Fibroblast of pulmonary artery (primary cell): ENCODE measurements around the gene SREBF1.

Source experiments
- DNase-seq: peaks from one replicate; pipeline ENCODE4 v3.0.0-alpha.2; 2010; ENCODE audit warnings: low read depth
- H3K4me3 ChIP-seq: replicated peaks from 2 replicates; pipeline ENCODE4 v1.5.1; 2011; ENCODE audit warnings: low read depth, mild to moderate bottlenecking, control low read depth, low read length, moderate library complexity
- TF ChIP-seq, protein P1 (sequence below): IDR thresholded peaks from 2 replicates; pipeline ENCODE4 v1.5.1; 2011; ENCODE audit warnings: mild to moderate bottlenecking, control low read depth, low read length, inconsistent platforms; ENCODE audit errors: missing control alignments

Gene SREBF1

GRCh38 chr17:17837380-17837821, 615 bp upstream of the SREBF1 start:
- TF ChIP-seq, protein P1, sequence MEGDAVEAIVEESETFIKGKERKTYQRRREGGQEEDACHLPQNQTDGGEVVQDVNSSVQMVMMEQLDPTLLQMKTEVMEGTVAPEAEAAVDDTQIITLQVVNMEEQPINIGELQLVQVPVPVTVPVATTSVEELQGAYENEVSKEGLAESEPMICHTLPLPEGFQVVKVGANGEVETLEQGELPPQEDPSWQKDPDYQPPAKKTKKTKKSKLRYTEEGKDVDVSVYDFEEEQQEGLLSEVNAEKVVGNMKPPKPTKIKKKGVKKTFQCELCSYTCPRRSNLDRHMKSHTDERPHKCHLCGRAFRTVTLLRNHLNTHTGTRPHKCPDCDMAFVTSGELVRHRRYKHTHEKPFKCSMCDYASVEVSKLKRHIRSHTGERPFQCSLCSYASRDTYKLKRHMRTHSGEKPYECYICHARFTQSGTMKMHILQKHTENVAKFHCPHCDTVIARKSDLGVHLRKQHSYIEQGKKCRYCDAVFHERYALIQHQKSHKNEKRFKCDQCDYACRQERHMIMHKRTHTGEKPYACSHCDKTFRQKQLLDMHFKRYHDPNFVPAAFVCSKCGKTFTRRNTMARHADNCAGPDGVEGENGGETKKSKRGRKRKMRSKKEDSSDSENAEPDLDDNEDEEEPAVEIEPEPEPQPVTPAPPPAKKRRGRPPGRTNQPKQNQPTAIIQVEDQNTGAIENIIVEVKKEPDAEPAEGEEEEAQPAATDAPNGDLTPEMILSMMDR: no peak
- peak; percentile 92 for DNase-seq
- peak overlapping the region; percentile 79 for H3K4me3 ChIP-seq

DNA sequence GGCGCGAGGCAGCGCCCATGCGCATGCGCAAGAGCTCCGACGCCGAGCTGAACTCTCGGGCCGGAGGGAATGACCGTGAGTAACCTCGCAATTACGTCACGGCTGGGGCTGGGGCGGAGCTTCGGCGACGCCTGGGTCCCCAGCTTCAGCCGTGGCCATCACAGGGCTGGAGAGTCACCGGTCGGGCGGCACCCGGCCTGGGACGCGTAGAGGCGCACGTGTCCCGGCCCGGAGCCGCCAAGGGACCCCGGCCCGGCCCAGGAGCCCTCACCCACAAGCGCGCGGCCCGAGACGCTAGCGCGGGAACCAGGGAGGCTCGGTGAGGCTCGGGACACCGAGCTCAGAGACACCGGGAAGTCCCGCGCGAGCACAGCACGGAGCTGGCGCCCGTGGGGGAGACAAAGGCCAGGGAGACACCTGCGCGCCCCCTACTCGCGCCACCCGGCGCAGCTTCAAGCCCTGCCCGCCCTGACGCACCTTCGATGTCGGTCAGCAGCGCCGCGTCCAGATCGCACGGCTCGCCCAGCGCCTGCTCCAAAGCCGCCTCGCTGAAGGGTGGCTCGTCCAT, 452 bp downstream of the SREBF1 start:
- TF ChIP-seq, protein P1: no peak
- DNase-seq: peak; percentile 95
- H3K4me3 ChIP-seq: peak overlapping the region; percentile 79

DNA sequence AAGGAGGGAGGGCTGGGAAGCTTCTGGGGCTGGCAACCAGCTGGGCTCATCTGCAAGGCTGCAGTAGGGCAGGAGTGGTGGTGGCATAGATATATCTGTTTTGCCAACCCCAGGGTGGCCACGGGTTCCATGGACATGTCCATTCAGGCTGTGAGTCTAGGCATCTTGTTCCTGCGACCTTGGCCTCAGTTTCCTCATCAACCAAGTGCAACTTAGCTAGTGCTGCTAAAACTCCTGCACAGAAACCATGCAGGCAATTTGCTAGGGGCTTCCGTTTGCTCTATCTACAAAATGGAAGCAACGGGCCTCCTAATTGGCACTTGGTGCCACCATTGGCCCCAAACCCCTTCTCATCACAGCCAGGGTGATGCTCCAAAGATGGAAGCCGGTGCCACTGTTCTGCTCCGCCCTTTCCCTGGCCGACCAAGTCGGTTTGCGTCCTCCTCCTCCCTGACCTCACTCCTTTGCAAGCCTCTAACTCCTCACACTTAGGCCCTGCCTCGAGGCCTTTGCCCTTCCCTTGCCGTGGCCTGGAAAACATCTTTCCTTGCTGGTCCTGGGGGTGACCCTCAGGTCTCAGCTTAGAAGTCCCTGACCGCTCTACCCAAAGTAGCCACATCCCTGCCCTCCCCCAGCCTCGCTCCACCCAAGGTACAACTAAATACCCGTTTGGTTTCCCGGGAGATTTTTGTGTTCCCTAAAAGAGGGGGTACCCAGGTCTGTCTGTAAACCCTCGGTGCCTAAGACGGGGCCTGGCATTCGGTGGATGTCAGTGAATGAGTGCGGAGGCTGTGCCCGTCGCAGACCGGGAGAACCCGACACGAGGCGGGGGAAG, 1.2 kb downstream of the SREBF1 start:
- DNase-seq: no peak
- TF ChIP-seq, protein P1: no peak
- peak overlapping the region; percentile 79 for H3K4me3 ChIP-seq

GRCh38 chr17:17834974-17835373, 1.8 kb downstream of the SREBF1 start:
- peak overlapping the region; percentile 79 for H3K4me3 ChIP-seq
- no peak for DNase-seq
- TF ChIP-seq, protein P1: no peak

- DNase-seq: no peak
- no peak overlapping the region for H3K4me3 ChIP-seq
- TF ChIP-seq, protein P1: no peak
Measured at GRCh38 chr17:17833658-17834357, 3.0 kb downstream of the SREBF1 start.

DNA sequence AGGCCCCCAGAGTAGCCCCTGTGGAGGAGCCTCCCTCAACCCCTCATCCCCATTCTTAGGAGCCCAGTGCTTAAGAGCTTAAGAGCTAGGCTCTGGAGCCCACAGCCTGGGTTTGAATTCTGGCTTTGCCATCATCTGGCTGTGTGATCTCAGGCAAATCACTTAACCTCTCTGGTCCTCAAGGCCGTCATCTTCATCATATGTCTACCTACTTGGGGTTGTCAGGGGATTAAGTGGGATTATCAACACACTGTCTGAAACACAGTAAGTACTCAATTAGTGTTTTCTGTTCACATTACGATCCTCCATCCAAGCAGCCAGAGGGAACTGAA, 4.8 kb downstream of the SREBF1 start:
- H3K4me3 ChIP-seq: no peak overlapping the region
- TF ChIP-seq, protein P1: no peak
- no peak for DNase-seq
